ENCODE results near the gene RNH1. TPM values are rescaled to one million over a fixed set of nuclear protein-coding genes. Genes with fewer than 3 reads are reported as not detected.

The RNH1 gene
- total RNA-seq, 1 experiment from 2014 or later: 59.4 TPM

DNA sequence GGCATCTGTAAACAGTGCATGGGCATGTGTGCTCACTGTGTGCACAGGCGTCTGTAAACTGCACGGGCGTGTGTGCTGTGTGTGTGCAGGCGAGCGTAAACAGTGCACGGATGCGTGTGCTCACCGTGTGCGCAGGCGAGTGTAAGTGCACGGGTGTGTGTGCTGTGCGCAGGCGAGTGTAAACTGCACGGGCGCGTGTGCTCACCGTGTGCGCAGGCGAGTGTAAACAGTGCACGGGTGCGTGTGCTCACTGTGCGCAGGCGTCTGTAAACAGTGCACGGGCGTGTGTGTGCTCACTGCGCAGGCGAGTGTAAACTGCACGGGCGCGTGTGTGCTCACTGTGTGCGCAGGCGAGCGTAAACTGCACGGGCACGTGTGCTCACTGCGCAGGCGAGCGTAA lies 22.4 kb downstream of the RNH1 start:
- Histone ChIP-seq H2AFZ (ENCODE audit: low read length) (no peak overlapping the region), H4K20me1 (ENCODE audit: insufficient read depth, low read depth, low read length) (no peaks in the 10 kb centered on the region), H3K4me3 (ENCODE audit: low read length) (no peak overlapping the region), H3K36me3 (ENCODE audit: insufficient read depth, low read length) (no peaks in the 10 kb centered on the region), H3K27me3 (ENCODE audit: low read length) (no peaks in the 10 kb centered on the region), H3K9ac (ENCODE audit: low read length) (no peak overlapping the region), H3K4me1 (ENCODE audit: low read length) (no peaks in the 10 kb centered on the region), H3K9me3 (ENCODE audit: low read length) (no peaks in the 10 kb centered on the region), H3K27ac (ENCODE audit: low read length) (no peak overlapping the region), H3K79me2 (ENCODE audit: low read length) (no peaks in the 10 kb centered on the region), H3K9me2 (replicated peaks; ENCODE audit: insufficient read depth, low read length) (no peaks in the 10 kb centered on the region), H3K4me2 (ENCODE audit: low read depth, low read length, poor library complexity, severe bottlenecking) (no peak overlapping the region)
- no peak for DNase-seq

DNA sequence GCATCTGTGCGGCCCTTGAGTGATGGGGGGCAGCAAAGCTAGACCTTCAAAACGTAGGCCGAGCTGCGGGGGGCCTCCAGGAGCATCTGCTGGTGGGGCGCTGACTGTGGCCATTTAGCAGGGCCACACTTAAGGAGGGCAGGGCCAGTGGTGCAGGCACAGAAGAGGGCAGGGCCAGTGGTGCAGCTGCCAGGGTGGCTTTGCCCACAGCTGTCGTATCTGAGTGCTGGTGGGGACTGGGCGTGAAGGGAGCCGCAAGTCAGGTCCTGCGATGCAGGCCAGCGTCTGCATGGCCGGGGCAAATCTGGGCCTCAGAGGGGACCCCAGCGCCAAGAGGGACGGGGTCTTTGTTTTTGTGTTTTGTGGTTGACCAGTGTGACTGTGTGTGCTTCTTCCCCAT lies 27.7 kb downstream of the RNH1 start:
- Histone ChIP-seq H3K27me3 (ENCODE audit: low read length) (no peaks in the 10 kb centered on the region), H2AFZ (ENCODE audit: low read length) (no peak overlapping the region), H3K27ac (ENCODE audit: low read length) (no peak overlapping the region), H3K9me3 (ENCODE audit: low read length) (no peaks in the 10 kb centered on the region), H4K20me1 (ENCODE audit: insufficient read depth, low read depth, low read length) (no peaks in the 10 kb centered on the region), H3K4me1 (ENCODE audit: low read length) (no peaks in the 10 kb centered on the region), H3K4me3 (ENCODE audit: low read length) (no peak overlapping the region), H3K4me2 (ENCODE audit: low read depth, low read length, poor library complexity, severe bottlenecking) (no peak overlapping the region), H3K79me2 (ENCODE audit: low read length) (no peaks in the 10 kb centered on the region), H3K36me3 (ENCODE audit: insufficient read depth, low read length) (no peaks in the 10 kb centered on the region), H3K9ac (ENCODE audit: low read length) (no peak overlapping the region), H3K9me2 (replicated peaks; ENCODE audit: insufficient read depth, low read length) (no peaks in the 10 kb centered on the region)
- DNase-seq: no peak

DNA sequence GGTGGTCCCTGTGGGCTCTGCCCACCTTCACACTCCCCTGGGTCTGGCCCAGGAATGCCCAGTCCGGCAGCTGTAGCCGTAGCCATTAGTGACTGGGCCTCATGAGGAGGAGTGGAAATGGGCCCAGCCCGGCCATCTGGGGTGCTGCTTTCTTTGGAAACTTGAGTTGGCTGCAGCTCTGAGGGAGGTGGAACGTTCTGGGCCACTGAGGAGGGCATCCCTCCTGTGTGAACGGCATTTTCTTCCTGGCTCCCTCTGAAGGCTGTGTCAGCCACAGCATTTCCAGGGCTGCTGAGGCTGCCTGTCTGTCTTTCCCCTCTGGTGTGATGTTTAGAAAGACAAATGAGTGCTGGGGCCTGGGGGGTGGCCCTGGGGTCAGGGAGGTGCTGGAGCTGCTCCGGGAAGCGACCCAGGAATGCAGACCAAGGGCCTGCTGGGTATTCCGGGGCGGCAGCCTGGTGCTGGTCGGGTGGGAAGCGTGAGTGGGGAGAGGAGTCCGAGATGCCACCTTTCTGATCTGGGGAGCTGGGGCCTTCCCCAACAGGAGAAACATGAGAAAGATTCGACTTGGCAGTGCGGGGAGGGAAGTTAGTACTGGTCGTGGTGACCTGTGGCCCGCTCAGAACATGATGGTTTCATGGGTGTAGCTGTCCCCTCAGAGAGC lies 29.9 kb downstream of the RNH1 start:
- Histone ChIP-seq H3K36me3 (ENCODE audit: insufficient read depth, low read length) (no peaks in the 10 kb centered on the region), H2AFZ (ENCODE audit: low read length) (no peak overlapping the region), H3K4me3 (ENCODE audit: low read length) (no peak overlapping the region), H3K27me3 (ENCODE audit: low read length) (no peaks in the 10 kb centered on the region), H4K20me1 (ENCODE audit: insufficient read depth, low read depth, low read length) (no peaks in the 10 kb centered on the region), H3K4me1 (ENCODE audit: low read length) (no peaks in the 10 kb centered on the region), H3K9me3 (ENCODE audit: low read length) (no peaks in the 10 kb centered on the region), H3K79me2 (ENCODE audit: low read length) (no peaks in the 10 kb centered on the region), H3K9ac (ENCODE audit: low read length) (no peak overlapping the region), H3K27ac (ENCODE audit: low read length) (no peak overlapping the region), H3K4me2 (ENCODE audit: low read depth, low read length, poor library complexity, severe bottlenecking) (no peak overlapping the region), H3K9me2 (replicated peaks; ENCODE audit: insufficient read depth, low read length) (no peaks in the 10 kb centered on the region)
- DNase-seq: no peak

DNA sequence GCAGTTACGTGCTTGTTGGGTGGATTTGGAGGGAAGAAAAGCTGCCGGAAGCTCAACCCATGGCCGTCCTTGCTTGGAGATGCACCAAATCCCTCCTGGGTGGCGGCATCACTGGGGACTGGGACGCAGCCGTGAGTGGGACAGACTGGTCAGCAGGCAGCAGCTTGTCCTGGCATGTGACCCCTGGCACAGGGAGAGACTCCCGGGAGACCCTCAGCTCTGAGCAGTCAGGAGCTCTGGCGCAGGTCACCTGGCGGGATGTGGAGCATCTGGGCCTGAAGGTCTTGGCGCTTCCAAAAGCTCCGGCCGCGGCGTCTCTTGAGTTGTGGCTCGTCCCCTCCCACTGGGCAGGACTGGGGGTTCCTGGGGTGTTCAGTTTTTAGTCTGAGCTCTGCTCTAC lies 30.6 kb downstream of the RNH1 start:
- H2AFZ ChIP-seq (ENCODE audit: low read length): no peak overlapping the region
- H3K27ac ChIP-seq (ENCODE audit: low read length): no peak overlapping the region
- H4K20me1 ChIP-seq (ENCODE audit: insufficient read depth, low read depth, low read length): no peaks in the 10 kb centered on the region
- no peaks in the 10 kb centered on the region for H3K9me3 ChIP-seq (ENCODE audit: low read length)
- H3K36me3 ChIP-seq (ENCODE audit: insufficient read depth, low read length): no peaks in the 10 kb centered on the region
- H3K9ac ChIP-seq (ENCODE audit: low read length): no peak overlapping the region
- no peaks in the 10 kb centered on the region for H3K27me3 ChIP-seq (ENCODE audit: low read length)
- no peak overlapping the region for H3K4me2 ChIP-seq (ENCODE audit: low read depth, low read length, poor library complexity, severe bottlenecking)
- H3K4me1 ChIP-seq (ENCODE audit: low read length): no peaks in the 10 kb centered on the region
- DNase-seq: no peak
- H3K9me2 ChIP-seq (replicated peaks; ENCODE audit: insufficient read depth, low read length): no peaks in the 10 kb centered on the region
- no peaks in the 10 kb centered on the region for H3K79me2 ChIP-seq (ENCODE audit: low read length)
- H3K4me3 ChIP-seq (ENCODE audit: low read length): no peak overlapping the region

DNA sequence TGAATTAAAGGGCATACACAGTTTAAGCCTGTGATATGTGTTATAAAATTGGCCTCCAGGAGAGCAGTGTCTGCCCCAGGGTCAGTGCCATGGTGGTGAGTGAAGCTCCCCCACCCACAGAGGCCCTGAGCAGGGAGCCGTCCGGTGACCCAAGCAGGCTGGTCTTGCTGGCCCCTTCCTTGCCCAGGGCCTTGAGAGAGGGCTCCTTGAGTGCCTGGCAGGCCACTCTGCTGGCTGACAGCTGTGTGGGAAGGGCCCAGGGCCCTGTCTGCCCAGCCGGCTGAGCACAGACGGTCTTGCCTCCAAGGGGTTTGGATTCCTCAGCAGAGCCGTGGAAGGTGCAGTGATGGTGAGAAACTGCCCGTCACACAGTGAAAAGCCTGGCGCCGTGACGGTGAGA lies 31.1 kb downstream of the RNH1 start:
- H3K4me1 ChIP-seq (ENCODE audit: low read length): no peaks in the 10 kb centered on the region

DNA sequence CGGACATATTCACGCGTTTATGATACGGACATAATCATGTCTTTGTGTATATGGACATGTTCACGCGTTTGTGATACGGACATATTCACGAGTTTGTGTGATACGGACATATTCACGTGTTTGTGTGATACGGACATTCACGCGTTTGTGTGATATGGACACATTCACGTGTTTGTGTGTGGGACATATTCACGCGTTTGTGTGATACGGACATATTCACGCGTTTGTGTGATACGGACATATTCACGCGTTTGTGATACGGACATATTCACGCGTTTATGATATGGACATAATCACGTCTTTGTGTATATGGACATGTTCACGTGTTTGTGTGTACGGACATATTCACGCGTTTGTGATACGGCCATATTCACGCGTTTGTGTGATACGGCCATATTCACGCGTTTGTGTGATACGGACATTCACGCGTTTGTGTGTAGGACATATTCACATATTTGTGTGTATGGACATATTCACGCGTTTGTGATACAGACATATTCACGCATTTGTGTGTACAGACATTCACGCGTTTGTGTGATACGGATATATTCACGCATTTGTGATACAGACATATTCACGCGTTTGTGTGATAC lies 32.0 kb downstream of the RNH1 start:
- Histone ChIP-seq H3K27me3 (ENCODE audit: low read length) (no peaks in the 10 kb centered on the region), H3K79me2 (ENCODE audit: low read length) (no peaks in the 10 kb centered on the region), H3K9me3 (ENCODE audit: low read length) (no peaks in the 10 kb centered on the region), H3K36me3 (ENCODE audit: insufficient read depth, low read length) (no peaks in the 10 kb centered on the region), H2AFZ (ENCODE audit: low read length) (no peak overlapping the region), H3K9ac (ENCODE audit: low read length) (no peak overlapping the region), H3K4me1 (ENCODE audit: low read length) (no peaks in the 10 kb centered on the region), H4K20me1 (ENCODE audit: insufficient read depth, low read depth, low read length) (no peaks in the 10 kb centered on the region), H3K4me3 (ENCODE audit: low read length) (no peak overlapping the region), H3K27ac (ENCODE audit: low read length) (no peak overlapping the region), H3K4me2 (ENCODE audit: low read depth, low read length, poor library complexity, severe bottlenecking) (no peak overlapping the region), H3K9me2 (replicated peaks; ENCODE audit: insufficient read depth, low read length) (no peaks in the 10 kb centered on the region)
- no peak for DNase-seq

More for the DNA sequence above, 31.1 kb downstream of the RNH1 start:
- no peaks in the 10 kb centered on the region for H3K9me2 ChIP-seq (replicated peaks; ENCODE audit: insufficient read depth, low read length)
- no peaks in the 10 kb centered on the region for H3K36me3 ChIP-seq (ENCODE audit: insufficient read depth, low read length)
- H3K27ac ChIP-seq (ENCODE audit: low read length): no peak overlapping the region
- no peaks in the 10 kb centered on the region for H3K79me2 ChIP-seq (ENCODE audit: low read length)
- H3K4me2 ChIP-seq (ENCODE audit: low read depth, low read length, poor library complexity, severe bottlenecking): no peak overlapping the region
- H3K27me3 ChIP-seq (ENCODE audit: low read length): no peaks in the 10 kb centered on the region
- no peaks in the 10 kb centered on the region for H3K9me3 ChIP-seq (ENCODE audit: low read length)
- no peak for DNase-seq
- H3K9ac ChIP-seq (ENCODE audit: low read length): no peak overlapping the region
- no peak overlapping the region for H2AFZ ChIP-seq (ENCODE audit: low read length)
- no peaks in the 10 kb centered on the region for H4K20me1 ChIP-seq (ENCODE audit: insufficient read depth, low read depth, low read length)
- H3K4me3 ChIP-seq (ENCODE audit: low read length): no peak overlapping the region

DNA sequence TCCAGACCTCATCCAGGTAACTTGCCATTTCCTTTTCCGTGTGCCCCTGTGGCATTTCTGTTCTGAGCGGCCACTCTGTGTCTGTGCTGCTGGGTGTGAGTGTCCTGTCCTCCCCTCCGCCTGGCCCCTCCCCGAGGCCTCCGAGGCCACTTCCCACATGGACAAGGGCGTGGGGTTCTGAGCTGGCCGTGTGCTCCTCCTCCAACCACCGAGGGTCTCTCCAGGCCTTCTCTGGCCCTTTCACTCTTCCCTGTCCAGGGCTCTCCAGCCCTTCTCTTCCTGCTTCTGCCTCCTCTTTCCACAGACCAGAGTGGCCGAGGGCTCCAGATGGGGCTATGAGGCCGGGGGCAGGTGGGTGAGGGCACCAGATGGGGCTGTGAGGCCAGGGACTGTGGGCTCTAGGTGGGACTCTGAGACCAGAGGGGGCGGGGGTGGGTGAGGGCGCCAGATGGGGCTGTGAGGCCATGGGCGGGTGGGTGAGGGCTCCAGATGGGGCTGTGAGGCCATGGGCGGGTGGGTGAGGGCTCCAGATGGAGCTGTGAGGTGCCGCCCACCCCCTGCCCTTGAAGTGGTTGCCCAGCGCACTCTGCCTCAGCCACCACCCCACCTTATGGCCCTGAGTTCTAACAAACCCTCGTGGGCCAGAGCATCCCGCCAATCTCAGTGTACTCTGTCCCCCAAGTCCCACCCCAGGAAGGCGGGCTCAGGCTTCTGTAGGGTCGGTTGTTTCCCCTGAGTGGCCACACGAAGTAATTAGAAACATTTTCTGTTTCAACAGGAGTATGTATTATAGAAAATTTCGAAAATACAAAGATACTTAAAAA lies 32.9 kb downstream of the RNH1 start:
- Histone ChIP-seq H3K79me2 (ENCODE audit: low read length) (no peaks in the 10 kb centered on the region), H3K4me3 (ENCODE audit: low read length) (no peak overlapping the region), H3K27ac (ENCODE audit: low read length) (no peak overlapping the region), H3K4me2 (ENCODE audit: low read depth, low read length, poor library complexity, severe bottlenecking) (no peak overlapping the region), H3K4me1 (ENCODE audit: low read length) (no peaks in the 10 kb centered on the region), H3K27me3 (ENCODE audit: low read length) (no peaks in the 10 kb centered on the region), H3K9me2 (replicated peaks; ENCODE audit: insufficient read depth, low read length) (no peaks in the 10 kb centered on the region), H2AFZ (ENCODE audit: low read length) (no peak overlapping the region), H4K20me1 (ENCODE audit: insufficient read depth, low read depth, low read length) (no peaks in the 10 kb centered on the region), H3K9ac (ENCODE audit: low read length) (no peak overlapping the region), H3K36me3 (ENCODE audit: insufficient read depth, low read length) (no peaks in the 10 kb centered on the region), H3K9me3 (ENCODE audit: low read length) (no peaks in the 10 kb centered on the region)
- DNase-seq: no peak

DNA sequence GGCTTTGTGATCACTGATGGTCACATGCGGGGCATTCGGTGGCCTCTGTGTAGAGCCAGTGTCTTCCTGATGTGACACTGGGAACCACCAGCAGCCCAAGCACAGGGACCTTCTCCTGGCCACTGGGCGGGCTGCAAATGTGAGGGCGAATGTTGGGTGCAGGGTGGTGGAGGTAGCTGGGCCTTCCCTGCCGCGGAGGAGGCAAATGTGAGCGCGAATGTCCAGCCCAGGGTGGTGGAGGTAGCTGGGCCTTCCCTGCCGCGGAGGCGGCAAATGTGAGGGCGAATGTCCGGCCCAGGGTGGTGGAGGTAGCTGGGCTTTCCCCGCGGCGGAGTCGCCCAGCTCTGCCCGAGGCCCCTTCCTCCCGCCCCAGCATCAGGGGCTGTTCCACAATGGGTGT lies 33.6 kb downstream of the RNH1 start:
- Histone ChIP-seq H3K9me3 (ENCODE audit: low read length) (no peaks in the 10 kb centered on the region), H3K79me2 (ENCODE audit: low read length) (no peaks in the 10 kb centered on the region)
- DNase-seq: no peak

More for the DNA sequence above, 33.6 kb downstream of the RNH1 start:
- Histone ChIP-seq H2AFZ (ENCODE audit: low read length) (no peak overlapping the region), H3K36me3 (ENCODE audit: insufficient read depth, low read length) (no peaks in the 10 kb centered on the region), H3K27ac (ENCODE audit: low read length) (no peak overlapping the region), H3K4me3 (ENCODE audit: low read length) (no peak overlapping the region), H3K4me2 (ENCODE audit: low read depth, low read length, poor library complexity, severe bottlenecking) (no peak overlapping the region), H3K9me2 (replicated peaks; ENCODE audit: insufficient read depth, low read length) (no peaks in the 10 kb centered on the region), H3K9ac (ENCODE audit: low read length) (no peak overlapping the region), H3K4me1 (ENCODE audit: low read length) (no peaks in the 10 kb centered on the region), H3K27me3 (ENCODE audit: low read length) (no peaks in the 10 kb centered on the region), H4K20me1 (ENCODE audit: insufficient read depth, low read depth, low read length) (no peaks in the 10 kb centered on the region)

All from Karpas-422 (cell line).